ENCODE results near the gene EML4.

Gene EML4

DNA sequence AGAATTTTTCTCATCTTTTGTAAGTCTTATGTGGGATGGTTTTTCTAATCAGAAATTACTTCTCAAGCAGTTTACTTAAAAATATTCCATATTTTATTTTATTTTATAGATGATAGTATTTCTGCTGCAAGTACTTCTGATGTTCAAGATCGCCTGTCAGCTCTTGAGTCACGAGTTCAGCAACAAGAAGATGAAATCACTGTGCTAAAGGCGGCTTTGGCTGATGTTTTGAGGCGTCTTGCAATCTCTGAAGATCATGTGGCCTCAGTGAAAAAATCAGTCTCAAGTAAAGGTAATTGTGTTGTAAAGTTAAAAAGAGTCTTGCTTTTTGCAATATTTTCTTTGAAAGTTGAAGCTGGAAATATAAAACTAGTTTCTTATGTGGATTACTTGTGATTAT lies 76.2 kb downstream of the EML4 start:
- Histone ChIP-seq H4K20me1 (ENCODE audit: insufficient read depth, low read length) (no peaks in the 10 kb centered on the region), H3K9ac (ENCODE audit: low read depth, low read length) (no peak overlapping the region), H3K36me3 (ENCODE audit: insufficient read depth, low read length) (peaks cover 12% of the 10 kb centered on the region; the same call in 1 of the 2 replicates), H3K4me3 (ENCODE audit: low read depth in 1 of 2, low read length in 2 of 2) (no peak overlapping the region), H3K4me1 (ENCODE audit: insufficient read depth, low read length) (no peaks in the 10 kb centered on the region), H3K79me2 (ENCODE audit: insufficient read depth, low read length) (peaks cover 11% of the 10 kb centered on the region; the same call in 1 of the 2 replicates), H3K9me3 (ENCODE audit: insufficient read depth, low read length, severe bottlenecking) (no peaks in the 10 kb centered on the region), H3K27me3 (ENCODE audit: insufficient read depth, low read length, poor library complexity) (no peaks in the 10 kb centered on the region), H3K27ac (ENCODE audit: low read length) (no peak overlapping the region), H2AFZ (ENCODE audit: low read depth, low read length) (no peak overlapping the region), H3K4me2 (ENCODE audit: insufficient read depth, low read length) (no peak overlapping the region)
- no peak for TF ChIP-seq EZH2 (IDR thresholded peaks at IDR 0.05; ENCODE audit: borderline replicate concordance, low read depth, low read length, severe bottlenecking)
- ATAC-seq (ENCODE audit: insufficient read depth, low read depth) = no peak
- no peak for DNase-seq

DNA sequence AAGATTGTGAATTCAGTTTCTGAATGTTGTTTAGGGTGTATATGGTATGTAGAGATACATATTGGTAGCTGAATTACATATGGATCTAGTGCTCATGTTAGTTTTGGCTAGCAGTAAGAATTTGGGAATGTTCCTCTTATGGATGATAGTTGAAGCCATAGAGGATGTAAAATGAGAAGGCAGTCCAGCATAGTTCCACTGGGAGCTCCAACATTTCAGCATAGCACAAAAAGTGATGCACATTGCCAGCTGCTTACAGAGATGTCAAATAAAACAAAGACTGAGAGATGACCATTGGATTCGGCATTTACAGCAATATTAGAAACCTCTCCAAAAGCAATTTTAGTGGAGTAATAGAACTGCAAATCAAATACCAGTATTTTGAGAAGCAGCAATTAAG lies 77.4 kb downstream of the EML4 start:
- no peaks in the 10 kb centered on the region for H4K20me1 ChIP-seq (ENCODE audit: insufficient read depth, low read length)
- no peak overlapping the region for H3K4me2 ChIP-seq (ENCODE audit: insufficient read depth, low read length)
- no peak overlapping the region for H2AFZ ChIP-seq (ENCODE audit: low read depth, low read length)
- ATAC-seq (ENCODE audit: insufficient read depth, low read depth) = no peak
- H3K27me3 ChIP-seq (ENCODE audit: insufficient read depth, low read length, poor library complexity) = no peaks in the 10 kb centered on the region
- no peak overlapping the region for H3K27ac ChIP-seq (ENCODE audit: low read length)
- TF ChIP-seq, protein P1, sequence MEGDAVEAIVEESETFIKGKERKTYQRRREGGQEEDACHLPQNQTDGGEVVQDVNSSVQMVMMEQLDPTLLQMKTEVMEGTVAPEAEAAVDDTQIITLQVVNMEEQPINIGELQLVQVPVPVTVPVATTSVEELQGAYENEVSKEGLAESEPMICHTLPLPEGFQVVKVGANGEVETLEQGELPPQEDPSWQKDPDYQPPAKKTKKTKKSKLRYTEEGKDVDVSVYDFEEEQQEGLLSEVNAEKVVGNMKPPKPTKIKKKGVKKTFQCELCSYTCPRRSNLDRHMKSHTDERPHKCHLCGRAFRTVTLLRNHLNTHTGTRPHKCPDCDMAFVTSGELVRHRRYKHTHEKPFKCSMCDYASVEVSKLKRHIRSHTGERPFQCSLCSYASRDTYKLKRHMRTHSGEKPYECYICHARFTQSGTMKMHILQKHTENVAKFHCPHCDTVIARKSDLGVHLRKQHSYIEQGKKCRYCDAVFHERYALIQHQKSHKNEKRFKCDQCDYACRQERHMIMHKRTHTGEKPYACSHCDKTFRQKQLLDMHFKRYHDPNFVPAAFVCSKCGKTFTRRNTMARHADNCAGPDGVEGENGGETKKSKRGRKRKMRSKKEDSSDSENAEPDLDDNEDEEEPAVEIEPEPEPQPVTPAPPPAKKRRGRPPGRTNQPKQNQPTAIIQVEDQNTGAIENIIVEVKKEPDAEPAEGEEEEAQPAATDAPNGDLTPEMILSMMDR (IDR thresholded peaks at IDR 0.05; ENCODE audit: borderline replicate concordance, extremely low read depth, low read length, poor library complexity, severe bottlenecking) = no peak
- TF ChIP-seq EZH2 (IDR thresholded peaks at IDR 0.05; ENCODE audit: borderline replicate concordance, low read depth, low read length, severe bottlenecking) = no peak
- no peaks in the 10 kb centered on the region for H3K4me1 ChIP-seq (ENCODE audit: insufficient read depth, low read length)
- H3K9ac ChIP-seq (ENCODE audit: low read depth, low read length) = no peak overlapping the region
- 0 out of 2 replicates have a peak, but pooled peaks cover 2% of the 10 kb centered on the region for H3K79me2 ChIP-seq (ENCODE audit: insufficient read depth, low read length)
- no peak for DNase-seq
- no peak overlapping the region for H3K4me3 ChIP-seq (ENCODE audit: low read depth in 1 of 2, low read length in 2 of 2)
- peaks cover 12% of the 10 kb centered on the region; the same call in 1 of the 2 replicates for H3K36me3 ChIP-seq (ENCODE audit: insufficient read depth, low read length)
- no peaks in the 10 kb centered on the region for H3K9me3 ChIP-seq (ENCODE audit: insufficient read depth, low read length, severe bottlenecking)

DNA sequence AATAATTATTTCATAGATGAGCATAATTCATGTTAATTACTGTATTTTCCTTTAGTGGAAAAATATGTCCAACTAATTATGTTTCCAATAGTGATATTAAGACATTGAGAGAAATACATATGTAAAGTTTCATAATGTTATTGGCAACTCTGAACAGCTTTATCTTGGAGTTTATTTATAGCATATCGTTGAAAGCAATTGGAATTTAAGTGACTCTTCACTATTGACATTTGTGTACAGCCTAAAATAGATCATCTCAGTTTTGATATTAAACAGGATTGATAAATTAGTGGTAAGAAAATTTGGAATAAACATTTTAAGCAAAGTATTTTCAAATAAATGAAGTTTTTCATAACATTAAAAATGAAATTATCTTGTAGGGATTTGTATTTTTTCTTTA lies 79.7 kb downstream of the EML4 start:
- no peaks in the 10 kb centered on the region for H4K20me1 ChIP-seq (ENCODE audit: insufficient read depth, low read length)
- no peak overlapping the region for H3K4me3 ChIP-seq (ENCODE audit: low read depth in 1 of 2, low read length in 2 of 2)
- H3K4me1 ChIP-seq (ENCODE audit: insufficient read depth, low read length) = no peaks in the 10 kb centered on the region
- no peak overlapping the region for H2AFZ ChIP-seq (ENCODE audit: low read depth, low read length)
- H3K36me3 ChIP-seq (ENCODE audit: insufficient read depth, low read length) = peaks cover 12% of the 10 kb centered on the region; the same call in 1 of the 2 replicates
- no peaks in the 10 kb centered on the region for H3K79me2 ChIP-seq (ENCODE audit: insufficient read depth, low read length)
- no peak for TF ChIP-seq EZH2 (IDR thresholded peaks at IDR 0.05; ENCODE audit: borderline replicate concordance, low read depth, low read length, severe bottlenecking)
- TF ChIP-seq, protein P1 (IDR thresholded peaks at IDR 0.05; ENCODE audit: borderline replicate concordance, extremely low read depth, low read length, poor library complexity, severe bottlenecking) = no peak
- no peaks in the 10 kb centered on the region for H3K27me3 ChIP-seq (ENCODE audit: insufficient read depth, low read length, poor library complexity)
- no peaks in the 10 kb centered on the region for H3K9me3 ChIP-seq (ENCODE audit: insufficient read depth, low read length, severe bottlenecking)
- DNase-seq (no peak), ATAC-seq (ENCODE audit: insufficient read depth, low read depth) (no peak)
- no peak overlapping the region for H3K9ac ChIP-seq (ENCODE audit: low read depth, low read length)
- H3K4me2 ChIP-seq (ENCODE audit: insufficient read depth, low read length) = no peak overlapping the region
- H3K27ac ChIP-seq (ENCODE audit: low read length) = no peak overlapping the region

DNA sequence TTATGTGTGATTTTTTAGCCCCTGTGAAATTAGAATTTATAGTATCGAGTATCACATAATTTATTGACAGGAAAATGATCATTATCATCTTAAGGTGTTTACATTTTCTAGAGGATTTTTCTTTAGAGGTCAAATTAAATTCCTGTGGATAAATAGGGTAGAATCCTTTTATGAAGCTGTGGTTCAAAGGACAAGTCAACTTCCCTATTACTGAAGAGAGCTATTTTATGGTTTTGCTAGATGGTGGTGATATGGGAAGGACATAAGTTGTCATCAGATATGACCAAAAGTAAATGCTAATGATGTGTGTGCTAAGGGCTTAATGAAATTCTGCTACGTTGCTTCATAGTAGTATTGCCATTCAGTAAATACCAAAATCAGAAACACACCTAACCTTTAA lies 80.1 kb downstream of the EML4 start:
- Histone ChIP-seq H3K79me2 (ENCODE audit: insufficient read depth, low read length) (no peaks in the 10 kb centered on the region), H4K20me1 (ENCODE audit: insufficient read depth, low read length) (no peaks in the 10 kb centered on the region), H3K27me3 (ENCODE audit: insufficient read depth, low read length, poor library complexity) (no peaks in the 10 kb centered on the region), H3K4me2 (ENCODE audit: insufficient read depth, low read length) (no peak overlapping the region), H3K4me3 (ENCODE audit: low read depth in 1 of 2, low read length in 2 of 2) (no peak overlapping the region), H3K4me1 (ENCODE audit: insufficient read depth, low read length) (no peaks in the 10 kb centered on the region), H2AFZ (ENCODE audit: low read depth, low read length) (no peak overlapping the region), H3K27ac (ENCODE audit: low read length) (no peak overlapping the region), H3K9ac (ENCODE audit: low read depth, low read length) (no peak overlapping the region), H3K36me3 (ENCODE audit: insufficient read depth, low read length) (peaks cover 12% of the 10 kb centered on the region; the same call in 1 of the 2 replicates), H3K9me3 (ENCODE audit: insufficient read depth, low read length, severe bottlenecking) (no peaks in the 10 kb centered on the region)
- no peak for TF ChIP-seq EZH2 (IDR thresholded peaks at IDR 0.05; ENCODE audit: borderline replicate concordance, low read depth, low read length, severe bottlenecking)
- TF ChIP-seq, protein P1 (IDR thresholded peaks at IDR 0.05; ENCODE audit: borderline replicate concordance, extremely low read depth, low read length, poor library complexity, severe bottlenecking) = no peak
- ATAC-seq (ENCODE audit: insufficient read depth, low read depth) (no peak), DNase-seq (no peak)
